Cortex of kidney (tissue), 1 donor: ENCODE measurements around the gene ZMYND12.

Experiments used
- DNase-seq: peaks from one replicate; lab custom pipeline; 2025; lab: John Stamatoyannopoulos, UW

The ZMYND12 gene

DNA sequence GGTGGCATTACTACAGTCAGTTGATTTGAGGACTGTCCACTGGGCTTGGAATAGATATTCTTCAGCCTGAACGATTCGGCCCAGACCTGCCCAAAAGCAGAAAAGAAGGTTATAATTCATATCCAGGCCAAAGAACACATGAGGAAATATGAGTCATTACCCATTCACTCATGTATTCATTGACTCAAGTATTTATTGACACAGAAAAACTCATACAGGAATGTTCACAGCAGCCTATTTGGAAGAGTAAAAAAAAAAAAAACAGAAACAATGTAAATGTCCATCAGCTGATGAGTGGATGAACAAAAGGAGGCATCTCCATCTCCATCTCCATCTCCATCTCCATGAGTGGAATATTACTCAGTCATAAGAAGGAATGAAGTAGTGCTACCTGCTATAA lies 15.9 kb downstream of the ZMYND12 start:
- no peak for DNase-seq

GRCh38 chr1:42434340-42434739 lies 21.5 kb downstream of the ZMYND12 start:
- no peak for DNase-seq

DNA sequence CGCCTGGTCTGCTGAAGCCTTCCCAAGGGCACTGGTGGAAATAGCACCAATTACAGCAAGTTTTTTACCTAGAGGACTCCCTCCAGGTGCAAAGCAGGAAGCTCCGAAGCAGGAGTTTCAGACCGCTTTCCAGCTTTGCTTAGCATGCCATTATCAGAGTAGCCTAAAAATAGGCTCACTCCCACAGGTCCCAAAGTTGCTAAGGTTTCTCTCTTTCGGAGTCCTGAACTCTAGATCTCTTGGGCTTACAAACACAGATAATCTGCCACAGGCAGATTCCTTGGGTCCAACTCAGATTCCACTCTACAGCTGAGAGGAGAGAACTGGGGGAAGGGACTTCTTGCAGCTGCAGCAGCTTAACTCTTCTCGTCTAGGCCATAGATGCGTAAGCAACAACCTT lies 22.5 kb downstream of the ZMYND12 start:
- DNase-seq = no peak

GRCh38 chr1:42432714-42433113 lies 23.1 kb downstream of the ZMYND12 start:
- no peak for DNase-seq

DNA sequence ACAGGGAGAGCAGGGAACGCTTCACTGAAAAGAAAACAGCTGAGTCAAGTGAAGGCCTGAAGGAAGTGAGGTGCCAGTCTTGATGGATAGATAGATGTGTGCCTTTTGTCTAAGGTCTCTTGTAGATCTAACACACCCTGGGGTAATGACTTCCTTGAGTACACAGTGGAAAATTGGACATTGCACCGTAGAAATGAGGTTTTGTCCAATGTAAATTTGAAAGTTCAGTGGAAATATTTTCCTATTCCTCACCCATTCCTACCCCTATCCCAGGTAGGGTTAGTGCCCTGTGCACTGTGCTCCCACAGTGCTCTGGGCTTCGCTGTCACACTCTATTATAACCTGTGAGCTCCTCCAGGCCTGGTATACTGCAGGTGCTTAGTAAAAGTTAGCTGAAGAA lies 24.3 kb downstream of the ZMYND12 start:
- no peak for DNase-seq

- DNase-seq = no peak
Observed at GRCh38 chr1:42430286-42431135, 25.3 kb downstream of the ZMYND12 start.

DNA sequence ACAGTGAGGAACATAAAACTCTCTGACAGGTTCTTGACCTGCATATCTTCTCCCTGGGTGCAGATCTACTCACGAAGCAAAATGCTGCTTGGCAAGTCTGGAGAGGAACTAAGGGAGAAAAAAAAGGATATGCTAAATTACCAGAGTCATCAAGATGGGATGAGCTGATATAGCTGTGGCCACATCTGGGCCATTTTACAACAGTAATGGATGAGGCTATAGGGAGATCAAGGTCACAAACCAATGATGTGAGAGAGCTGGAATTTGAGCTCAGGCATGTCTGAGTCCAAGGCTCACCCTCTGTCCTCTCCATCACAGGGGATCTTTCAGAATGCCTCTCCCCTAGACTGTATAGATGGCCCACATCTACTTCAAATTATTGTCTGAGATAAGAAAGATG lies 26.2 kb downstream of the ZMYND12 start:
- DNase-seq = no peak

DNA sequence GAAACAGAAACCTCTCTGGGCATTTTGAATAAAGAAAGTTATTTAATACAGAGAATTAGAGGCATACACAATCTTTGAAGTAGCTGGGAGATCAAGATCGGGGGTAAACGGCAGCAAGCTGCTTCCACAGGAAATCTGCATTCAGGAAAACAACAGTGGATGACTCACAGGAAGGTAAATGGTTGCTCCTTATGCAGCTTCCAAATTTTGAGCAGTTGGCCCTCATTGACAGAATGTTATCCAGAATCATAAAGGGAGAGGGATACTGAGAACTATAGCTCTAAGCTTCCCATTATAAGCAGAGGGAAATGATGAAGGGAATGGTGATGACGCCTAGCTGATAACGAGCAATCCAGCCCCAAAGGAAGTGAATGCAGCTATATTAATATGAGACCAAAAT lies 28.6 kb downstream of the ZMYND12 start:
- no peak for DNase-seq

GRCh38 chr1:42424201-42424600 lies 31.6 kb downstream of the ZMYND12 start:
- DNase-seq = no peak

- no peak for DNase-seq
Observed at GRCh38 chr1:42423681-42424080, 32.1 kb downstream of the ZMYND12 start.

DNA sequence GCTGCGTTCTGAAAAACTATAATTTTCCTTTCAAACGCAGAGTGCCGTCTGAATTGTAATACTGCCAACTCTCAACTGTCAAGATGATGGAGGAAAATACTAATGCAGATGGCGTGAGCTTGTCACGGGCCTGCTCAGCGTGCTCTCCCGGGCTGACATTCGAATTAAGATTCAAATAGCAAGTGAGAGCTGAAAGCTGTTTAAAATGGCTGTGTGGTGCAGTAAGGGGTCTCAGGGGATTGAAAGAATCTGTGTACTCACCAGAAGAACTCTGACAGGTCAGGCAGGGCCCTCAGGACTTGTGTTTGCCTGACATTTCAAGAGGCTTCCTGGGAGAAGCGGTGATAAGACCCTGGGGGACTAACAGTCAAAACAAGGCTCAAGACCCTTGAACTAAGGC lies 33.1 kb downstream of the ZMYND12 start:
- DNase-seq = no peak

DNA sequence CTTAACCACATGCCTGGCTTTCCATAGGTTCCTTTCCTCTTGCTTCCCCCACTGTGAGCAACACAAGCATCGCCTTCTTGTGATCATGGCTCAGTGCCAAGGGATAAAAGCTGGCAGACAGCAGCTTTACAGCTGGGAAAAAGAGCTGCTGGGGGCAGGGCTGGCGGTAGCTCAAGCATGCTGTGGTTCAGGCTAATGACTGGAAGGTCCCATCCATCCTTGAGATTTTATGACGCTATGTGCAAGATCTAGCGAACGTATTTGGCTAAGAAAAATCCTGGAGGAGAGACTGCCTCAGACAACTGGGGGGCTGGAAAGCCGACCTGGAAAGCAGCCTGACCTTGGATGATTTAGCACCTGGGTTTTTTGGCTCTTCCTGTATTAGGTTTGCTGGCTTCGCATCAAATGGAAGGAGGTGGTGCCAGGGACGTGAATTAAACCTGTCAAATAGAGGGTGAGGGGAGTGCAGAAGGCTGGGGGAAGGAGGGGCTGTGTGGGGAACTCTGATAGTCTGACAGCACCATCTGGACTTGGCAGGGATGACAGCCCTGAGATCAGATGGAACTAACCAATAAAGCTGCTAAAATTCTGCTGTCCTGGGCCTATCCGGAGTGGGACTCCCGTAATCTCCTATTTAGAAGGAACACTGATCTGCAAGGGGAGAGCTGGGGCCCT lies 34.8 kb downstream of the ZMYND12 start:
- DNase-seq = no peak

DNA sequence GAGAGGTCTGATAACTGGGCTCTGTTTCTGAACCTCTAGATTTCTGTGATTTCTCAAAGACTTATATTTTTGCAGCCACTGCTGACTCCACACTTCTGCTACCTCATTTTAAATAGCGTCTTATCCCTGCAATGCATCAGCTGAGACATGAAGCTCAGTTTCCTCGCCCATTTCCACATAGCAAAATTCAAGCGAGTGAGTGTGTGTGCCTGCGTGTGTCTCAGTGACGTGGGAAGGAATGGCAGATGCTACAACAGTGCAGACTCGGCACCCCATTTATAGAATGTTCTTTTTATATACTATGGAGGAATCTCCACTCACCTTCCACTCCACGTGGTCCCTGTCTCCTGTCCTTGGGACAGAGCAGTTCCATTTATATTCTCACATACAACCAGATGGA lies 35.7 kb downstream of the ZMYND12 start:
- DNase-seq = no peak

GRCh38 chr1:42419126-42419821 lies 36.5 kb downstream of the ZMYND12 start:
- no peak for DNase-seq

- DNase-seq = no peak
Observed at GRCh38 chr1:42418516-42418915, 37.3 kb downstream of the ZMYND12 start.

DNA sequence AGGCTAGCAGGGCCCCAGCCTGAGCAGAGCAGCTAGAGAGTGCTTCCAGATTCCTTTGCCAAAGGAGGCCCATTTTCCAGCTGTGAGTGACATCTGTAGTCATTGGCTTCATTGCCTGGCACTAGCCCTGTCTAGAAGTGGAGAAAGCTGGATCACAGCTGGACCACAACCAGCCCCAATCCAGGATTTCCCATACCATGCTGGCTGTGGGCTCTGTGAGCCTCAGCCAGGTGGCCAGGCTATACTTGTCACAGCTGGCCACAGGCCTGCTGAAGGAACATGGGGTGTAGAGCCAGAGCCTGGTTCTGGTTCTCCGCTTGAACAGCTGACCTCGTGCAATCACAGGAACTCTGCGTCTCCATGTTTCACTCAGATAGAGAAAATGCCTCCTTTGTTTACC lies 38.7 kb downstream of the ZMYND12 start:
- no peak for DNase-seq

DNA sequence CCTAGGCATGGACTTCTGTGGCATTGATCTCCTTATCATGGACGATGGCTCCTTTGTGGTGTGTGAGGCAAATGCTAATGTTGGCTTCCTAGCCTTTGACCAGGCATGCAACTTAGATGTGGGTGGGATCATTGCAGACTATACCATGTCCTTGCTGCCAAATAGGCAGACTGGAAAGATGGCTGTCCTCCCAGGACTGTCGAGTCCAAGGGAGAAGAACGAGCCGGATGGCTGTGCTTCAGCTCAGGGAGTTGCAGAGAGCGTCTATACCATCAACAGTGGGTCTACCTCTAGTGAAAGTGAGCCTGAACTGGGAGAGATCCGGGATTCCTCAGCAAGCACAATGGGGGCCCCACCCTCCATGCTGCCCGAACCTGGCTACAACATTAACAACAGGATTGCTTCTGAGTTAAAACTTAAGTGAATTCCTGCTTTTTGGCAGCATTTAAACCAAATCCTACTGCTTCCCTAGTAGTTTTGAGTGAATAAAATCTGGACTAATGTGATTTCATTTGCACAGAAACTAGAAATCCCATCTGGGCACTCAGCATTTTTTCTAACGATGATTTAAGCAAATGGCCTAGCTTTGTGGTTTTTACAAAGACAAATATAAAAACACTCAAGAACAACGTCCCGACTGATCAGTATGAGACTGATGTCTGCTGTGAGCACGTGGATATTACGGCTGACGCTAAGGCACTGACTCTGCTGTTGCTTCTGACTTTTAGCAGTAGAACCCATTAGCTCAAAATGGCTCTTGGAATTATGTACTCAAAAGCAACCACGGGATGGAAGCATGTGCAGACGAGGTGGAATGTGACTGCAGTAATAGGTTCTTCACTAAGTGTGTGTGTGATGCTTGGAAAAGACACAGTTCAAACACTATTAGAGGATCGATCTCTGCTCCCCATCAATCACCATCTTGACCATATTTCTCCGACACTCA lies 41.0 kb downstream of the ZMYND12 start:
- no peak for DNase-seq

- DNase-seq = no peak
Observed at GRCh38 chr1:42403880-42404400, 51.9 kb downstream of the ZMYND12 start.

- DNase-seq = no peak
Observed at GRCh38 chr1:42399315-42400100, 56.3 kb downstream of the ZMYND12 start.

DNA sequence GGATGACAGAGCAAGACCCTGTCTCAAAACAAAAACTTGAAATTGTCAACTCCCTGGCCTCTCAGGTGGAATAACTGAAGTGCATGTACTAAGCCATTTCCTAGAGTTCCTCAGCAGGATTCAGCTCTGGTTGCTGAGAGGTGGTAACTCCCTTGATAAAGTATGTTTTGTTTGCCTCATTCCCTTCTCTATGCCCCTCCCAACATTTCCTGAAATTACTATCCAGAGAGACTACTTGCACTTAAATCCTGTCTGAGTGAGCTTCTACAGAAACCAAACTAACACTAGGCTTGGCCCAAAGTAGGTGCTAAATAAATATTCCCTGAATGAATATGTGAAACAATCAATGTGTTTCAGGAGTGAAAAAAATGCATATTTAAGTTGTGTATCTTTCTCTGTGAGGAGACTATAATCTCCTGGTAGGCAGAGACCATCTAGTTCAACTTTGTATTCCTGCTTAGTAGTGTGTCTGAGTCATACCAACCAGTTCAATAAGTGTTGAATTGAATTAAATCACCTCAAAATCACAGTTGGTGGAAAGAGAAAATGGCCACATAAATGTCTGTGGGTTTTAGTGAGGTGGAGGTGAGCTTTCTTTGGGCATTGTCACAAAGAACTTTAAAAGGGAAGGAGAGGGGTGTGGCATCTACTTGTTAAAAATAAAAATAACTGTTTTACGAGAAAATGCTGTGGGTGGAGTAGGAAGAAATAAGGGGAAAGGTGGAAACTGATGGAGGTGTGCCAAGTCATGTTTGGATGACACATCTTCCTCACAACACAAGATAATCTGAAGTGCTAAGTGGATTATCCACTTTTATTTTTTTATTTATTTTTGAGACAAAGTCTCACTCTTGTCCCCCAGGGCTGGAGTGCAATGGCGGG lies 62.6 kb downstream of the ZMYND12 start:
- no peak for DNase-seq
